Adrenal gland (tissue), 5 donors: ENCODE results near the gene VTCN1.

Source experiments
- POLR2A ChIP-seq, 2 donors: fragments of 450-650 bp; IDR thresholded peaks; one replicate each; pipeline ENCODE4 v1.6.1; 2017; ENCODE audit warnings: antibody characterized with exemption in 2 of 2, mild to moderate bottlenecking in 2 of 2, moderate library complexity in 1 of 2
- TF ChIP-seq, protein P1 (sequence below), 6 experiments: fragments of 450-650 bp in 4 of 6; fragments of 200-600 bp in 2 of 6; sonication (generic) in 1 of 6; IDR thresholded peaks; 1 replicate in 5 of 6; 2 replicates in 1 of 6; pipeline versions ENCODE4 v1.5.1 to v1.8.0; 2016 to 2021; ENCODE audit warnings: antibody characterized with exemption in 6 of 6, mild to moderate bottlenecking in 2 of 6, moderate library complexity in 1 of 6
- donor health status: DM: no; HTN: no; CAD: no.

DNA sequence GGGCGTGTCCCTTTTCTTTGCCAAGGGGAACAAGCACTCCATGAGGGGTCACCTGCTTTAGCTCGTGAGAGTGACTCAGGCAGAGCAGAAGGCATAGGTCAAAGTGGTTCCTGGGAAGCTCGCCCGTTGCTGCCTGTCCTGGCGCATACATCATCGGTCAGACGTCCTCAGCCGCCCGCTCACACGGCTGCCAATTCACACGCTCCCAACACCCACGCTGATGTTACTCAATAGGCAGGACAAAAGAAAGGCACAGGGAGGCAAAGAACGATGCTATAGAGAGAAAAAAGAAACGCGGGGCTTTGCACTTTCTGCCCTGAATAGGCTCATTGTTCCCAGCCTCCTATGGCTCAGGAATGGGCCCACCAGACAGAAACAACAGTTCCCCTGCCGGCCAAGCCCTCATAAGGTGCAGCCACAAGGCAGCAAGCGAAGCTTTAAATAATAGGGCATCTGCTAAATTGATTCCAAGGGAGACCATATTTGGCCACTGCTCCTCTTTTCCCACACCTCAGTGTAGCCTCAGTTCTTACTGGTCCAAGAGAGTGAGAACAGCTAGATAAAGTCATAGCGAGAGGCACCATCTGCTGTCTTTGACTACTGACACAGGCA is 38.7 kb downstream of the VTCN1 start:
- TF ChIP-seq, protein P1, sequence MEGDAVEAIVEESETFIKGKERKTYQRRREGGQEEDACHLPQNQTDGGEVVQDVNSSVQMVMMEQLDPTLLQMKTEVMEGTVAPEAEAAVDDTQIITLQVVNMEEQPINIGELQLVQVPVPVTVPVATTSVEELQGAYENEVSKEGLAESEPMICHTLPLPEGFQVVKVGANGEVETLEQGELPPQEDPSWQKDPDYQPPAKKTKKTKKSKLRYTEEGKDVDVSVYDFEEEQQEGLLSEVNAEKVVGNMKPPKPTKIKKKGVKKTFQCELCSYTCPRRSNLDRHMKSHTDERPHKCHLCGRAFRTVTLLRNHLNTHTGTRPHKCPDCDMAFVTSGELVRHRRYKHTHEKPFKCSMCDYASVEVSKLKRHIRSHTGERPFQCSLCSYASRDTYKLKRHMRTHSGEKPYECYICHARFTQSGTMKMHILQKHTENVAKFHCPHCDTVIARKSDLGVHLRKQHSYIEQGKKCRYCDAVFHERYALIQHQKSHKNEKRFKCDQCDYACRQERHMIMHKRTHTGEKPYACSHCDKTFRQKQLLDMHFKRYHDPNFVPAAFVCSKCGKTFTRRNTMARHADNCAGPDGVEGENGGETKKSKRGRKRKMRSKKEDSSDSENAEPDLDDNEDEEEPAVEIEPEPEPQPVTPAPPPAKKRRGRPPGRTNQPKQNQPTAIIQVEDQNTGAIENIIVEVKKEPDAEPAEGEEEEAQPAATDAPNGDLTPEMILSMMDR (IDR thresholded peaks at IDR 0.05) = no peak
- TF ChIP-seq POLR2A (IDR thresholded peaks at IDR 0.05) = no peak
